ENCODE results near the gene PCDHAC2. TPM values are rescaled to one million over a fixed set of nuclear protein-coding genes. Genes with fewer than 3 reads are reported as not detected.

PCDHAC2 gene
- total and polyA plus RNA-seq, 7 experiments from 2014 or later: not detected

- Histone ChIP-seq H3K4me3 (ENCODE audit: low read length) (no peak overlapping the region), H3K27me3 (ENCODE audit: control insufficient read depth in 2 of 2, insufficient read depth in 2 of 2, low read length in 2 of 2) (no peaks in the 10 kb centered on the region), H3K4me1 (ENCODE audit: control insufficient read depth in 2 of 2, insufficient read depth in 2 of 2, low read length in 2 of 2) (no peaks in the 10 kb centered on the region), H3K27ac (ENCODE audit: low read depth, low read length) (no peak overlapping the region), H3K36me3 (ENCODE audit: control insufficient read depth in 2 of 3, insufficient read depth in 3 of 3, low read length in 3 of 3) (no peaks in the 10 kb centered on the region), H3K9me3 (ENCODE audit: control insufficient read depth in 2 of 3, low read length in 3 of 3) (peaks cover 0 to 5% (median 0%) of the 10 kb centered on the region in 3 experiments)
- intact Hi-C loops (cut with micrococcal nuclease): no loop called here
- Mint-ChIP-seq H3K4me3 (no peak overlapping the region), H3K9me3 (peaks cover 6 to 45% (median 16%) of the 10 kb centered on the region in 11 donors), H3K27me3 (peaks cover 0 to 25% (median 10%) of the 10 kb centered on the region in 5 donors), H3K36me3 (peaks cover 0 to 6% (median 0%) of the 10 kb centered on the region in 5 donors), H3K4me1 (no peaks in the 10 kb centered on the region), H3K27ac (no peak overlapping the region)
- ChIA-PET CTCF (no interaction called here), POLR2A (no interaction called here)
- DNase-seq (no peak), ATAC-seq (no peak)
Observed at GRCh38 chr5:140946578-140946977, 19.7 kb upstream of the PCDHAC2 start.

DNA sequence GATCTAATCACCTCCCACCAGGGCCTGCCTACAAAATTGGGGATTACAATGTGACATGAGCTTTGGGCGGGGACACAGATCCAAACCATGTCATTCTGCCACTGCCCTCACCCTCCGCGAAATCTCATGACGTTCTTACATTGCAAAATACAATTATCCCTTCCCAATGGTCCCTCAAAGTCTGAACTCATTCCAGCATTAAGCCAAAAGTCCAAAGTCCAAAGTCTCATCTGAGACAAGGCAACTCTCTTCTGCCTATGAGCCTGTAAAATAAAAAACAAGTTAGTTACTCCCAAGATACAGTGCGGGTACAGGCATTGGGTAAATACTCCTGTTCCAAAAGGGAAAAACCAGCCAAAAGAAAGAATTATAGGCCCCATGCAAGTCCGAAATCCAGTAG lies 14.6 kb upstream of the PCDHAC2 start:
- no peaks in the 10 kb centered on the region for H3K36me3 ChIP-seq (ENCODE audit: control insufficient read depth in 2 of 3, insufficient read depth in 3 of 3, low read length in 3 of 3)
- intact Hi-C loops (cut with micrococcal nuclease): no loop called here
- POLR2A ChIA-PET: no interaction called here

DNA sequence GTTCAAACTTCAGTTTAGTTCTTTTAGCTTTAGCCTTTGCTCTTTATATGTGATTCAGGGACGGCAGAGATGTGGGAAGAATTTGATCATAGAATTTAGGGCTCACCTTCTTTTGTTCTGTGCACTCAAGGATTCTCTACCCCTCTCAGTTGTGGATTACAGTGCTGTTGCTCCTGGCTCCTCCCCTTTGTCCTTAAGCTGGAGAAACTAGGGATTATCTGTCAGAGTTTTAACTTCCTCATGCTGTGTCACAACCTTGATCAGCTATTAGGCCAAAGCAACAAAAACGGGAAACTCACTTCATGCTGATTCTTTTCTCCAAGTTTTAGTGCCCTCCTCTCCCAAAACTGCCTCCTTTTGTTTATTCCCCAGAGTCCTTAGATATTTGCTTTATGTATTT lies 13.0 kb upstream of the PCDHAC2 start:
- intact Hi-C loops (cut with micrococcal nuclease): no loop called here

More for the DNA sequence above, 14.6 kb upstream of the PCDHAC2 start:
- no peak overlapping the region for H3K4me3 Mint-ChIP-seq
- no peaks in the 10 kb centered on the region for H3K4me1 ChIP-seq (ENCODE audit: control insufficient read depth in 2 of 2, insufficient read depth in 2 of 2, low read length in 2 of 2)
- no peak overlapping the region for H3K4me3 ChIP-seq (ENCODE audit: low read length)
- peaks cover 0 to 27% (median 13%) of the 10 kb centered on the region in 5 donors for H3K27me3 Mint-ChIP-seq
- H3K4me1 Mint-ChIP-seq: no peaks in the 10 kb centered on the region
- H3K27ac ChIP-seq (ENCODE audit: low read depth, low read length): no peak overlapping the region
- H3K9me3 ChIP-seq (ENCODE audit: control insufficient read depth in 2 of 3, low read length in 3 of 3): no peaks in the 10 kb centered on the region
- H3K27ac Mint-ChIP-seq: no peak overlapping the region
- peaks cover 0 to 8% (median 0%) of the 10 kb centered on the region in 5 donors for H3K36me3 Mint-ChIP-seq
- DNase-seq: no peak
- CTCF ChIA-PET: no interaction called here
- ATAC-seq: no peak
- peaks cover 0 to 41% (median 9%) of the 10 kb centered on the region in 11 donors for H3K9me3 Mint-ChIP-seq
- no peaks in the 10 kb centered on the region for H3K27me3 ChIP-seq (ENCODE audit: control insufficient read depth in 2 of 2, insufficient read depth in 2 of 2, low read length in 2 of 2)

DNA sequence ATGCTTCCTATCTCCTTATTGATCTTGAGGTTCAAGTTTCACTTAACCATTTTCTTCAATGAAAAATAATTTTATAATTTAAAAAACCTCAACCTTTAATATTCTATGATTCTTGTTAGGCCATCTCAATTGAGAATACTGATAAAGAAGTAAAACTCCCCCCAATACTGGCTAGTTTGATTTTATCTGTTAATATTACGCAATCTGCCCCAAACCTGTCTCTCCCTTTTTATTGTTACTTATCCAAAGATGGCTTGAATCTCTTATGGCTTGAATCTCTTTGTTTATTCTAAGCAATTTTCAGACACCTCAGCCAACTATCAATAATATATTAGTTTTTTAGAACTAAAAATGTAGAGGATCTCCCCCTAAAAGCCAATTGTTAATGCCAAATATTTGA lies 4.1 kb upstream of the PCDHAC2 start:
- Mint-ChIP-seq H3K4me3 (no peak overlapping the region), H3K9me3 (peaks cover 0 to 4% (median 0%) of the 10 kb centered on the region in 11 donors), H3K36me3 (peaks cover 0 to 6% (median 0%) of the 10 kb centered on the region in 5 donors), H3K27me3 (peaks cover 24 to 50% (median 46%) of the 10 kb centered on the region in 5 donors), H3K27ac (no peak overlapping the region), H3K4me1 (peaks cover 0 to 5% (median 2%) of the 10 kb centered on the region in 7 donors)
- peaks cover 0 to 6% of the 10 kb centered on the region in 2 donors for H3K27me3 ChIP-seq (ENCODE audit: control insufficient read depth in 2 of 2, insufficient read depth in 2 of 2, low read length in 2 of 2)
- DNase-seq: no peak
- intact Hi-C loops (cut with micrococcal nuclease): no loop called here
- H3K36me3 ChIP-seq (ENCODE audit: control insufficient read depth in 2 of 3, insufficient read depth in 3 of 3, low read length in 3 of 3): no peaks in the 10 kb centered on the region
- no peak for ATAC-seq
- ChIA-PET POLR2A (no interaction called here), CTCF (no interaction called here)
- H3K4me3 ChIP-seq (ENCODE audit: low read length): no peak overlapping the region
- H3K9me3 ChIP-seq (ENCODE audit: control insufficient read depth in 2 of 3, low read length in 3 of 3): no peaks in the 10 kb centered on the region
- no peak overlapping the region for H3K27ac ChIP-seq (ENCODE audit: low read depth, low read length)
- H3K4me1 ChIP-seq (ENCODE audit: control insufficient read depth in 2 of 2, insufficient read depth in 2 of 2, low read length in 2 of 2): no peaks in the 10 kb centered on the region

More for the DNA sequence above, 13.0 kb upstream of the PCDHAC2 start:
- ATAC-seq: no peak
- peaks cover 0 to 28% (median 13%) of the 10 kb centered on the region in 5 donors for H3K27me3 Mint-ChIP-seq
- Histone ChIP-seq H3K36me3 (ENCODE audit: control insufficient read depth in 2 of 3, insufficient read depth in 3 of 3, low read length in 3 of 3) (no peaks in the 10 kb centered on the region), H3K9me3 (ENCODE audit: control insufficient read depth in 2 of 3, low read length in 3 of 3) (no peaks in the 10 kb centered on the region), H3K27me3 (ENCODE audit: control insufficient read depth in 2 of 2, insufficient read depth in 2 of 2, low read length in 2 of 2) (no peaks in the 10 kb centered on the region), H3K4me1 (ENCODE audit: control insufficient read depth in 2 of 2, insufficient read depth in 2 of 2, low read length in 2 of 2) (no peaks in the 10 kb centered on the region), H3K27ac (ENCODE audit: low read depth, low read length) (no peak overlapping the region), H3K4me3 (ENCODE audit: low read length) (no peak overlapping the region)
- peaks cover 0 to 39% (median 8%) of the 10 kb centered on the region in 11 donors for H3K9me3 Mint-ChIP-seq
- POLR2A ChIA-PET: no interaction called here
- no peak for DNase-seq
- H3K27ac Mint-ChIP-seq: no peak overlapping the region
- no peaks in the 10 kb centered on the region for H3K4me1 Mint-ChIP-seq
- CTCF ChIA-PET: no interaction called here
- peaks cover 0 to 8% (median 0%) of the 10 kb centered on the region in 5 donors for H3K36me3 Mint-ChIP-seq
- no peak overlapping the region for H3K4me3 Mint-ChIP-seq

- H3K4me3 ChIP-seq (ENCODE audit: low read length): no peak overlapping the region
- Mint-ChIP-seq H3K27me3 (peaks cover 33 to 62% (median 58%) of the 10 kb centered on the region in 5 donors), H3K9me3 (peaks cover 0 to 8% (median 0%) of the 10 kb centered on the region in 11 donors), H3K4me1 (peaks cover 0 to 5% (median 2%) of the 10 kb centered on the region in 7 donors), H3K36me3 (peaks cover 0 to 6% (median 0%) of the 10 kb centered on the region in 5 donors), H3K27ac (no peak overlapping the region), H3K4me3 (no peak overlapping the region)
- ChIA-PET POLR2A (no interaction called here), CTCF (no interaction called here)
- H3K9me3 ChIP-seq (ENCODE audit: control insufficient read depth in 2 of 3, low read length in 3 of 3): no peaks in the 10 kb centered on the region
- DNase-seq (no peak), ATAC-seq (no peak)
- H3K27me3 ChIP-seq (ENCODE audit: control insufficient read depth in 2 of 2, insufficient read depth in 2 of 2, low read length in 2 of 2): peaks cover 0 to 6% of the 10 kb centered on the region in 2 donors
- no peak overlapping the region for H3K27ac ChIP-seq (ENCODE audit: low read depth, low read length)
- intact Hi-C loops (cut with micrococcal nuclease): no loop called here
- H3K4me1 ChIP-seq (ENCODE audit: control insufficient read depth in 2 of 2, insufficient read depth in 2 of 2, low read length in 2 of 2): no peaks in the 10 kb centered on the region
- H3K36me3 ChIP-seq (ENCODE audit: control insufficient read depth in 2 of 3, insufficient read depth in 3 of 3, low read length in 3 of 3): no peaks in the 10 kb centered on the region
Observed at GRCh38 chr5:140964356-140964755, 1.9 kb upstream of the PCDHAC2 start.

DNA sequence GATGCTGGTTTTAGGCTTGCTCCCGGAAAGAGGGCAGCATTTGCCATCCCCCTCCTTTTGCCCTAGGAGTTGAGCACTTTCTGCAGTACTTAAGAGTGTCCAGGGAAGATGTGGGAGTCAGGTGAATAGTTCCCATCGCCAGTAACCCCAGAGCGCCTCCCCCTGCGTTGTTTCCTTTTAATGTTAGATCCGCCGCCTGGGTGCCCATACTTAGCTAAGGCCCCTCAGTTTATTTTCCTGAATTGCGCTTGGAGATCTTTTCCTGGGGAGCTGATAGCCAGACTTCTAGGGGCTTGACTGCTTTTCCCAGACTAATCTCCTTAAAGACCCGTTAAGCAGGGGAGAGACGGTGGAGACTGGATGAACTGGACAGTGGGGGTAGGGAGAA lies 377 bp upstream of the PCDHAC2 start:
- no peak overlapping the region for H3K4me3 ChIP-seq (ENCODE audit: low read length)
- no peak overlapping the region for H3K27ac Mint-ChIP-seq
- no peak overlapping the region for H3K27ac ChIP-seq (ENCODE audit: low read depth, low read length)
- peaks cover 0 to 5% (median 2%) of the 10 kb centered on the region in 7 donors for H3K4me1 Mint-ChIP-seq
- H3K4me1 ChIP-seq (ENCODE audit: control insufficient read depth in 2 of 2, insufficient read depth in 2 of 2, low read length in 2 of 2): no peaks in the 10 kb centered on the region
- intact Hi-C loops (cut with micrococcal nuclease): no loop called here
- DNase-seq: no peak
- peak overlapping the region in 4 of 10 donors; percentile 4 to 47 (median 21) for H3K4me3 Mint-ChIP-seq
- H3K27me3 ChIP-seq (ENCODE audit: control insufficient read depth in 2 of 2, insufficient read depth in 2 of 2, low read length in 2 of 2): peaks cover 0 to 6% of the 10 kb centered on the region in 2 donors
- ChIA-PET POLR2A (no interaction called here), CTCF (no interaction called here)
- no peak for ATAC-seq
- H3K27me3 Mint-ChIP-seq: peaks cover 33 to 62% (median 54%) of the 10 kb centered on the region in 5 donors
- peaks cover 0 to 6% (median 0%) of the 10 kb centered on the region in 5 donors for H3K36me3 Mint-ChIP-seq
- H3K9me3 Mint-ChIP-seq: peaks cover 0 to 8% (median 0%) of the 10 kb centered on the region in 11 donors
- H3K9me3 ChIP-seq (ENCODE audit: control insufficient read depth in 2 of 3, low read length in 3 of 3): no peaks in the 10 kb centered on the region
- no peaks in the 10 kb centered on the region for H3K36me3 ChIP-seq (ENCODE audit: control insufficient read depth in 2 of 3, insufficient read depth in 3 of 3, low read length in 3 of 3)

DNA sequence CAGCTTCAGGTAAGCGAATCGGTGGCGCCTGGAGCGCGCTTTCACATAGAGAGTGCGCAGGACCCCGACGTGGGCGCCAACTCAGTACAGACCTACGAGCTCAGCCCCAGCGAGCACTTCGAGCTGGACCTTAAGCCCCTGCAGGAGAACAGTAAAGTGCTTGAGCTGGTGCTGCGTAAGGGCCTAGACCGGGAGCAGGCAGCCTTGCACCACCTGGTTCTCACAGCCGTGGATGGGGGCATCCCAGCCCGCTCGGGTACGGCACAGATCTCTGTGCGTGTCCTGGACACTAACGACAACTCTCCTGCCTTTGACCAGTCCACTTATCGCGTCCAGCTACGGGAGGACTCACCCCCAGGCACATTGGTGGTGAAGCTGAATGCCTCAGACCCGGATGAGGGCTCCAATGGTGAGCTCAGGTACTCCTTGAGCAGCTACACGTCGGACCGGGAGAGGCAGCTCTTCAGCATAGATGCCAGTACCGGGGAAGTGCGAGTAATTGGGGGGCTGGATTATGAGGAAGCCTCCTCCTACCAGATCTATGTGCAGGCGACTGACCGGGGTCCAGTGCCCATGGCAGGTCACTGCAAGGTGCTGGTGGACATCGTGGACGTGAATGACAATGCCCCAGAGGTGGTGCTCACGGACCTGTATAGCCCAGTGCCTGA lies 1.1 kb downstream of the PCDHAC2 start:
- Mint-ChIP-seq H3K4me1 (peaks cover 0 to 5% (median 2%) of the 10 kb centered on the region in 7 donors), H3K4me3 (no peak overlapping the region), H3K27ac (no peak overlapping the region), H3K36me3 (peaks cover 0 to 6% (median 0%) of the 10 kb centered on the region in 5 donors), H3K27me3 (peaks cover 33 to 55% (median 47%) of the 10 kb centered on the region in 5 donors), H3K9me3 (peaks cover 0 to 6% (median 0%) of the 10 kb centered on the region in 11 donors)
- ATAC-seq (no peak), DNase-seq (no peak)
- CTCF ChIA-PET: no interaction called here
- Histone ChIP-seq H3K27ac (ENCODE audit: low read depth, low read length) (no peak overlapping the region), H3K4me3 (ENCODE audit: low read length) (no peak overlapping the region), H3K36me3 (ENCODE audit: control insufficient read depth in 2 of 3, insufficient read depth in 3 of 3, low read length in 3 of 3) (no peaks in the 10 kb centered on the region), H3K27me3 (ENCODE audit: control insufficient read depth in 2 of 2, insufficient read depth in 2 of 2, low read length in 2 of 2) (peaks cover 0 to 6% of the 10 kb centered on the region in 2 donors), H3K9me3 (ENCODE audit: control insufficient read depth in 2 of 3, low read length in 3 of 3) (no peaks in the 10 kb centered on the region), H3K4me1 (ENCODE audit: control insufficient read depth in 2 of 2, insufficient read depth in 2 of 2, low read length in 2 of 2) (no peaks in the 10 kb centered on the region)
- POLR2A ChIA-PET: no interaction called here
- intact Hi-C loops (cut with micrococcal nuclease): no loop called here

All from naive thymus-derived CD4-positive, alpha-beta T cell (primary cell).